K562 treated with DMSO at 1 percent for 4 hours (cell line): Measurements from ENCODE around the gene SHISA7. TPM values are rescaled to one million over a fixed set of nuclear protein-coding genes. Genes with fewer than 3 reads are reported as not detected.

ENCODE experiments used
- total RNA-seq: library from RNA; unstranded; fragments of 300-600 nt; gene quantifications from 2 replicates; pipeline ENCODE4 v1.2.3, GENCODE V29; 2022; ENCODE audit not compliant: insufficient read depth

SHISA7 gene
- not detected in 2 replicates for total RNA-seq

GRCh38 chr19:55443045-55443823 is at the start of gene SHISA7:
Gene SHISA7 (minus strand): TSS chr19:55443300. CDS start chr19:55442863, 437 bp downstream.

GRCh38 chr19:55487924-55488687 is 45.0 kb upstream of the SHISA7 start, which contains the start of gene SSC5D:
Gene SSC5D (plus strand): TSS chr19:55488436. CDS start chr19:55488590, 154 bp downstream.

GRCh38 chr19:55484593-55485438 is 41.7 kb upstream of the SHISA7 start, which contains the start of gene NAT14:
Gene NAT14 (plus strand): TSS chr19:55485188. CDS start chr19:55485709, 521 bp downstream.

DNA sequence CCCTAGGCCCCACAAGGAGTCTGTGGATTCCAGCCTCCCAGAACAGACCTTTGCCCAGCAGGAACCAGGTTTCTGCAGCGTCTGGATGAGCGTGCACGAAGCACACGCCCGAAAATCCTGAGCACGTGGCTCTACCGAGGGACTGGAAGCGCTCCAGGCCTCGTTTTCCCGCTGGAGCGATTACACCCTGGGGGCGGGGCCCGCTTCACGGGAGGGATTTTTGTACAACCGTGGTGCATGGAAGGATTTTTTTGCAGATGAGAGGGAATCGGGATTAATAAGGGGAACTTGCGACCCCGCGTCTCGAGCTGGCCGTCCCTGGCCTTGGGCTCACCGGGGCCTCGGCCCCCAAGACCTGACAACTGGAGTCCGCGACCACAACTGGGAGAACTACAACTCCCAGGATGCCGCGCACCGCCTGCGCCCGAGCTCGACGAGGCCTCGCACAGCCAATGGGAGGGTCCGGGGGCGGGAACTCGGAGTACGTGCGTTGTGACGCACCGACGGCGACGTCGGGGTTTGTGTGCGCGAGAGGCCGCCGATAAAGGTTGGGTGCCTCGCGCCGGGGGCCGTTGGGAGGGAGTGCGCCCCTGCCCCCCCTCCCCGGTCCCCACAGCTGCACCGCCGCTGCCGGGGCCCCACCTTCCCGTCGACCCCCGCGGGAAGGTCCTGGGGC is 33.1 kb upstream of the SHISA7 start, which contains the start of gene ZNF628:
Gene ZNF628 (plus strand): TSS at position 518 of the 676 bp plus-strand sequence. CDS start 3,294 bp downstream, outside the sequence.

DNA sequence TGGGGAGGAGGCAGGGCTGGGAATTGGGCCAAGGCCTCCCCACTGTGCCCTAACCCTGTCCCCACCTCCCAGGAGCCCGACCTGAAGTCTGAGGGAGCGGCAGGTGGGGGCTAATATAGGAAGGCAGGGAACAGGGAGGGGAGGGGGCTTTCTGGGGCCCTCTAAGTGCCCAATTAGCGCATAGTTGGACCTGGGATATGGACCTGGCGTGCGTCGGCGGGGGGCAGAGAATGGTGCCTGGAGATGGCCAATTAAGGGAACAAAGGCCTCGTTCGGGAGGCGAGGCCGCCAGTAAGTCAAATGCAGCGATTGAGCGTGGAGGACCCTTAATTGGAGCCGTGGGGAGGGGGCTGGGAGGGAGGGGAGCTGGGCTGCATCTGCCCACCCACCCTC is 21.6 kb upstream of the SHISA7 start, which contains the start of gene C19orf85:
Gene C19orf85 (minus strand): TSS at position 90 of the 393 bp plus-strand sequence. CDS start 197 bp downstream, outside the sequence.

DNA sequence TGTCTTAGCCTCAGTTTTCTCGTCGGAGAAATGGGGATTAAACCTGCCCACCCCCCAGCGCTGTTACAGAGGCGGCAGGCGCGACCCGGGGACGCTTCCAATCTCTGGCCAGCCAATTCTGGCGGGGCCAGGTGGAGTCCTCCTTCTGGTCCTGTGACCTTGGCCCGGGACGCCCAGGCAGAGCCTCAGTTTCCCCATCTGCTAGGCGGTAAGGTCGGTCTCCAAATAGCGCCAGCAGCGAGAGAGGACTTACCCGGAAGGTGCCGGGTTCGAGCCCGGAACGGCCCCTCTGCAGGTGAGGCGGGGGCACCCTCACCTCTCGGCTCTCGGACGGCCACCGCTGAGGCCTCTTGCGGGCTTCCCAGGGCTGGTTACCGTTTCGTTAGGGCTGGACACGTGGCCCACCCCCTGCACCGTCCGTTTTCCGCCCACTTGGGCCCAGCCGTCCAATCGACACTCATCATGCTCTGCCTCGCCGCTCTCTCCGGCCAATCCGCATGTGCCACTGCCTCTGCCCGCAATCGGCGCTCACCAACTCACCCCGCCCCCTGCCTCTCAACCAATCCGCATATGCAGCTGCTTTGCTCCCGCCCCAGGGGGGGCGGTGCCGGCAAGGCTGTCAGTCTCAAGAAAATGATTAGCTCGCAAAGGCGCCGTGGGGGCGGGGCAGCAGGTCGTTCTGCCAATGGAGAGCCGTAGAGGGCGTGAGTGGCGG is 18.3 kb upstream of the SHISA7 start, which contains the start of gene ISOC2:
Gene ISOC2 (minus strand): TSS at position 384 of the 715 bp plus-strand sequence. CDS start 5,156 bp downstream, outside the sequence.

GRCh38 chr19:55407550-55407799 is 35.6 kb downstream of the SHISA7 start, which contains the start of gene UBE2S:
Gene UBE2S (minus strand): TSS chr19:55407788. CDS start chr19:55407589, 199 bp downstream.

DNA sequence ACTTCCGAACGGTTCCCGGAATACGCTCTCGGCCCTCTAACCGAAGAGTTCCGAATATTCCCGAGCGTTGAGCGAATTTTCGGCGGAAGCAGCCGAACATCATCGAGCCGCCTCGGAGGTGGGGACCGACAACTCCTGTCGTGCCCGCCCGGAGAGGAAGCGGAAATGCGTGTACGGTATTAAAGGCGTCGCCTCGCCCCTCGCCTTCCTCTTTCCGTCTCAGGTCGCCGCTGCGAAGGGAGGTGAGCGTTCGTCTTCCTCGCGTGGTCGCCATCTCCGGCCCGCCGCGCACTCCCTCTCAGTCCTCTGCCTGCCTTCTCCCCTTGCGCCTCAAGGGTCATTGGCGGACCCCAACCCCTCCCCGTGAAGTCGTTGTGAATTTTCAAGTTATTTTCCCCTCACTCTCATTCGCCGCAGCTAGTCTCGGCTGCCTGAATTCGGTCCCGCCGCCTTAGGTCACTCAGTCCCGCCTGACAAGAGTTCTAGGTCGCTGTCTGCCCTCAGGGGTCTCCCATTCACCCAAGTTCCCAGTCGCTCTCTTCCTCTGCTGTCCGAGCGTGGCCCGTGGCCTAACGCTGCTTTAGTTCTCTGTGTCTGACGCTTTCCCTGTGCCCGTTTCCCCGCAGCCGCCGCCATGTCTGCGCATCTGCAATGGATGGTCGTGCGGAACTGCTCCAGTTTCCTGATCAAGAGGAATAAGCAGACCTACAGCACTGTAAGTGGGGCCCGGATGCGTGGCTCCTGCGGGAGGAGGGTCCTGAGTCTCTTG is 57.2 kb downstream of the SHISA7 start, which contains the start of gene RPL28:
Gene RPL28 (plus strand): TSS at position 209 of the 769 bp plus-strand sequence. CDS start 426 bp downstream, at position 635.

DNA sequence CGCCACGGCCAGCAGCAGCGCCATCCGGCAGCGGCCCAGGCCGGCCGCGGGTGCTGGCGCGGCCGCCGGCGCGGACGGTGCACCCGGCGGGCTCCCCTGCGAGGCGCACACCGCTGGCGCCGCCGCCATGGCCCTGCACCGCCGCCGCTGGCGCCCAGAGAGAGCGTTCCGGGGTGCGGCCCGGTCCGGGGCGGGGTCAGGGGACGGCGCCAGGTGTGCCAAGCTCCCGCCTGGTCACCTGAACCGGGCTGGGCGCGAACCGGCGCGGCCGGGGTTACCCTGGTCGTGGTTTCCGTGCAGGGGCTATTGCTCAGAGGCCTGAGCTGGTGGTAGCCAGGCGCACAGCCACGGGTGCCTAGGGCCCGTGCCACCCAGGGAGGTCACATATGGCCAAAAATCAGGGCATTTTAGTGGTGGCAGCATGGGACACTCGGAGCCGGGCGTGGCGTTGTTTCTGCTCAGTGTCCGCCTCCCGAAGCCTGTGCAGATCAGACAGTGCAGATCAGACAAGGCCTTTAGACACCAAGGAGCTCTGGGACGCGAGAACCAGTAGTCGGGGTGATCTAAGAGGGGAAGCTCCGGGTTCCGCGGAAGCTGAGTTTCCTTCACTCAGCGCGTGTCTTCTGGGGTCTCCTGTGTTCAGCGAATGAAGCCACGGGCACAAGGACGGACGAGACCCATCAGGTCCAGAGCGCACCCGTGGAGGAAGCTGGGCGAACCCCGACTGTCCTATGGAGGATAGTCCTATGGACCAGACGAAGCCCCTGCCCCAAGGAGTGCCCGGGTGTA is 58.8 kb downstream of the SHISA7 start, which contains the start of gene TMEM238:
Gene TMEM238 (minus strand): TSS at position 162 of the 789 bp plus-strand sequence. CDS start 33 bp downstream, at position 129.

Other genes starting within 250 kb of the SHISA7 start
- gene PTPRH, start 233.8 kb downstream of the SHISA7 start, total RNA-seq: 26.3 and 28.5 TPM in 2 replicates
- 11.8 and 17.7 TPM in 2 replicates for gene TMEM86B, start 214.5 kb downstream of the SHISA7 start, total RNA-seq
- 73.9 and 88.4 TPM in 2 replicates for gene PPP6R1, start 184.3 kb downstream of the SHISA7 start, total RNA-seq
- gene HSPBP1, start 163.2 kb downstream of the SHISA7 start, total RNA-seq: 76.5 and 95.1 TPM in 2 replicates
- 7.6 and 8.4 TPM in 2 replicates for gene BRSK1, start 159.3 kb downstream of the SHISA7 start, total RNA-seq
- gene TMEM150B, start 118.0 kb downstream of the SHISA7 start, total RNA-seq: 2.3 and 6.6 TPM in 2 replicates
- 36.4 and 43.8 TPM in 2 replicates for gene KMT5C, start 103.4 kb downstream of the SHISA7 start, total RNA-seq
- gene COX6B2, start 88.6 kb downstream of the SHISA7 start, total RNA-seq: 0.33 TPM in 1 of 2 replicates, not detected in the other
- gene GARIN5B, start 80.0 kb downstream of the SHISA7 start, total RNA-seq: not detected in 2 replicates
- not detected in 2 replicates for gene IL11, start 72.8 kb downstream of the SHISA7 start, total RNA-seq
- not detected in 2 replicates for gene TMEM190, start 66.5 kb downstream of the SHISA7 start, total RNA-seq
- 6.7 and 8.7 TPM in 2 replicates for gene TMEM238, start 59.0 kb downstream of the SHISA7 start, total RNA-seq
- gene RPL28, start 57.4 kb downstream of the SHISA7 start, total RNA-seq: 3,550 and 3,674 TPM in 2 replicates
- gene UBE2S, start 35.5 kb downstream of the SHISA7 start, total RNA-seq: 377 and 436 TPM in 2 replicates
- 94.9 and 118 TPM in 2 replicates for gene ISOC2, start 18.3 kb upstream of the SHISA7 start, total RNA-seq
- gene C19orf85, start 21.5 kb upstream of the SHISA7 start, total RNA-seq: not detected in 2 replicates
- gene ZNF628, start 33.3 kb upstream of the SHISA7 start, total RNA-seq: 10.4 and 18.8 TPM in 2 replicates
- gene NAT14, start 41.9 kb upstream of the SHISA7 start, total RNA-seq: 37.1 and 38.8 TPM in 2 replicates
- 0.25 TPM in 1 of 2 replicates, not detected in the other for gene SSC5D, start 45.1 kb upstream of the SHISA7 start, total RNA-seq
- not detected in 2 replicates for gene SBK2, start 93.8 kb upstream of the SHISA7 start, total RNA-seq
- gene SBK3, start 102.2 kb upstream of the SHISA7 start, total RNA-seq: not detected in 2 replicates
- gene ZNF579, start 137.5 kb upstream of the SHISA7 start, total RNA-seq: 12.2 and 14.3 TPM in 2 replicates
- 13.4 and 17.2 TPM in 2 replicates for gene FIZ1, start 156.2 kb upstream of the SHISA7 start, total RNA-seq
- 34.2 and 37.8 TPM in 2 replicates for gene ZNF524, start 157.0 kb upstream of the SHISA7 start, total RNA-seq
- gene ZNF865, start 162.3 kb upstream of the SHISA7 start, total RNA-seq: 28.3 and 33.7 TPM in 2 replicates
- 5.5 and 6.5 TPM in 2 replicates for gene ZNF784, start 181.3 kb upstream of the SHISA7 start, total RNA-seq
- gene ZNF580, start 197.7 kb upstream of the SHISA7 start, total RNA-seq: 52.4 and 60.5 TPM in 2 replicates
- 57.6 and 69.0 TPM in 2 replicates for gene ZNF581, start 200.3 kb upstream of the SHISA7 start, total RNA-seq
- gene CCDC106, start 204.9 kb upstream of the SHISA7 start, total RNA-seq: 30.7 and 33.6 TPM in 2 replicates
- gene U2AF2, start 211.7 kb upstream of the SHISA7 start, total RNA-seq: 167 and 168 TPM in 2 replicates
- 100 and 102 TPM in 2 replicates for gene EPN1, start 231.9 kb upstream of the SHISA7 start, total RNA-seq